ENCODE measurements around the gene DZIP1L. TPM values are rescaled to one million over a fixed set of nuclear protein-coding genes. Genes with fewer than 3 reads are reported as not detected.
"Not testable (repeated sequence)": the region's sequence is repeated elsewhere in the genome, so short reads cannot be mapped to it uniquely, and the experiment has no call there.

Gene DZIP1L
- total RNA-seq, 4 donors from 2014 or later = 10.3 to 15.8 (median 12.6) TPM

- no peaks in the 10 kb centered on the region for H3K27me3 ChIP-seq
- 100% methylated on average over 1 of the region's 1 CpG for WGBS
- H3K9me3 ChIP-seq = no peaks in the 10 kb centered on the region
- no peak overlapping the region for H3K4me3 ChIP-seq
- no peaks in the 10 kb centered on the region for H3K4me1 ChIP-seq
- no peak for DNase-seq (ENCODE audit: extremely low spot score)
- intact Hi-C loops (cut with DNase I) = no loop called here
- TF ChIP-seq EP300 (IDR thresholded peaks at IDR 0.05) = no peak
- no peak for TF ChIP-seq POLR2A (IDR thresholded peaks at IDR 0.05; ENCODE audit: low read depth)
- TF ChIP-seq CTCF (IDR thresholded peaks at IDR 0.05) = no peak
- TF ChIP-seq POLR2AphosphoS5 (IDR thresholded peaks at IDR 0.05) = no peak
- H3K27ac ChIP-seq (replicated peaks in 1 of 4) = no peak overlapping the region
- peaks cover 5 to 36% (median 27%) of the 10 kb centered on the region in 4 donors for H3K36me3 ChIP-seq
Observed at GRCh38 chr3:138105598-138105997, 9.8 kb downstream of the DZIP1L start.

DNA sequence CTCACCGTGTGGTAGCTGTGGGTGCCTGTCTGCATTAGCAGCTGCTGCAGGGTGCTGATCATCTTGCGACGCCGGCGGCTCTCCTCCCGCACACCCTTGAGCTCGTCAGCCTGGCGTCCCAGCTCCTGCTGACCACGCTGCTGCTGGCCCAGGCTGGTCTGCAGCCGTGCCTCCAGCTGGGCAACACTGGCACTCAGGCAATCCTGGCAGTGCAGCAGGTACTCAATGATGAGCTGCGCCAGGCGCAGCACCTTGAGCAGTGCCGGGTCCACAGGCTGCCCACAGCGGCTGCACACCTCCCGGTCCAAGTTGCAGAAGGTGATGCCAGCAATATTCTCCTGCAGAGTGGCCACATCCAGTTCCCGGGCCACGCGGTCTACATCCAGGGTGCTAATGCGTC lies 11.9 kb downstream of the DZIP1L start:
- Histone ChIP-seq H3K27ac (replicated peaks in 1 of 4) (no peak overlapping the region), H3K4me1 (no peaks in the 10 kb centered on the region), H3K9me3 (no peaks in the 10 kb centered on the region), H3K36me3 (peaks cover 5 to 50% (median 32%) of the 10 kb centered on the region in 4 donors), H3K4me3 (no peak overlapping the region), H3K27me3 (no peaks in the 10 kb centered on the region)
- intact Hi-C loops (cut with DNase I) = no loop called here
- no peak for DNase-seq (ENCODE audit: extremely low spot score)
- TF ChIP-seq POLR2A (IDR thresholded peaks at IDR 0.05; ENCODE audit: low read depth) = no peak
- TF ChIP-seq CTCF (IDR thresholded peaks at IDR 0.05) = no peak
- no peak for TF ChIP-seq POLR2AphosphoS5 (IDR thresholded peaks at IDR 0.05)
- no peak for TF ChIP-seq EP300 (IDR thresholded peaks at IDR 0.05)
- 97% methylated on average over 12 of the region's 19 CpGs for WGBS

GRCh38 chr3:138101351-138101940 lies 14.0 kb downstream of the DZIP1L start:
- H3K4me1 ChIP-seq; H3K27me3 ChIP-seq; H3K4me3 ChIP-seq; DNase-seq (ENCODE audit: extremely low spot score); intact Hi-C loops (cut with DNase I); H3K27ac ChIP-seq (replicated peaks in 1 of 4); H3K9me3 ChIP-seq: not testable (repeated sequence)
- 90% methylated on average over 7 of the region's 22 CpGs for WGBS
- H3K36me3 ChIP-seq = peaks cover 8 to 67% (median 42%) of the 10 kb centered on the region in 4 donors

GRCh38 chr3:138099417-138099816 lies 16.0 kb downstream of the DZIP1L start:
- Histone ChIP-seq H3K36me3 (peaks cover 14 to 78% (median 47%) of the 10 kb centered on the region in 4 donors), H3K27me3 (no peaks in the 10 kb centered on the region), H3K4me3 (no peak overlapping the region), H3K4me1 (no peaks in the 10 kb centered on the region), H3K27ac (replicated peaks in 1 of 4) (no peak overlapping the region), H3K9me3 (no peaks in the 10 kb centered on the region)
- intact Hi-C loops (cut with DNase I) = no loop called here
- no peak for DNase-seq (ENCODE audit: extremely low spot score)
- TF ChIP-seq CTCF (IDR thresholded peaks at IDR 0.05) (no peak), POLR2A (IDR thresholded peaks at IDR 0.05; ENCODE audit: low read depth) (no peak), EP300 (IDR thresholded peaks at IDR 0.05) (no peak), POLR2AphosphoS5 (IDR thresholded peaks at IDR 0.05) (no peak)

- intact Hi-C loops (cut with DNase I) = no loop called here
- 84% methylated on average over 12 of the region's 12 CpGs for WGBS
- Histone ChIP-seq H3K27ac (replicated peaks in 1 of 4) (no peak overlapping the region), H3K4me1 (no peaks in the 10 kb centered on the region), H3K4me3 (no peak overlapping the region), H3K27me3 (no peaks in the 10 kb centered on the region), H3K9me3 (no peaks in the 10 kb centered on the region), H3K36me3 (peaks cover 18 to 79% (median 43%) of the 10 kb centered on the region in 4 donors)
- TF ChIP-seq POLR2A (IDR thresholded peaks at IDR 0.05; ENCODE audit: low read depth) (no peak), CTCF (IDR thresholded peaks at IDR 0.05) (peak in 1 of 3 experiments; percentile 17), EP300 (IDR thresholded peaks at IDR 0.05) (no peak), POLR2AphosphoS5 (IDR thresholded peaks at IDR 0.05) (no peak)
- no peak for DNase-seq (ENCODE audit: extremely low spot score)
Observed at GRCh38 chr3:138097192-138098172, 17.9 kb downstream of the DZIP1L start.
